HepG2 (cell line): ENCODE measurements around the gene POC1A. TPM values are rescaled to one million over a fixed set of nuclear protein-coding genes. Genes with fewer than 3 reads are reported as not detected.
A peak's percentile ranks its signal among the peaks of the same experiment; 100 is the strongest.

Experiments
- ATAC-seq: fragments of 200-7000 bp; cut with Tn5 transposase; 3 replicates; pipeline ENCODE4 v1.9.1; 2020; ENCODE audit warnings: mild to moderate bottlenecking, moderate library complexity
- BruUV-seq: library from RNA; stranded (reverse); fragments of 400-500 nt; replicated peaks from 2 replicates; lab custom pipeline; 2021; lab: Mats Ljungman, UMichigan
- CTCF ChIA-PET: fragments of 300-600 bp; formaldehyde crosslinking; extraction: SDS; loops from one replicate; lab custom pipeline; 2021; ENCODE audit warnings: low total read pairs, inconsistent platforms, low intra/inter-chr PET ratio; lab: Yijun Ruan, JAX
- POLR2A ChIA-PET: fragments of 350-600 bp; sonication (Branson Sonifier 250); formaldehyde crosslinking; loops from one replicate; lab custom pipeline; 2020; ENCODE audit warnings: antibody characterized with exemption, inconsistent platforms; lab: Yijun Ruan, JAX
- DNase-seq: peaks from one replicate; pipeline ENCODE4 v3.0.0-alpha.2; 2015; ENCODE audit warnings: low spot score
- FAIRE-seq: peaks from 3 replicates; lab custom pipeline; 2011; peaks lifted over from hg19 to GRCh38; lab: Jason Lieb, UNC
- H2AFZ ChIP-seq: one replicate; pipeline ENCODE4 v1.6.1; 2011; ENCODE audit warnings: low read length, inconsistent platforms
- H3K27ac ChIP-seq: fragments of 300-600 bp; 3 replicates; pipeline ENCODE4 v1.8.0; 2011; ENCODE audit warnings: mixed run types, mild to moderate bottlenecking, mixed read lengths, low read length, inconsistent platforms; ENCODE audit not compliant: insufficient read depth; ENCODE audit errors: extremely low read length
- H3K27me3 ChIP-seq, 2 experiments: fragments of 200-600 bp in 1 of 2; 2 replicates in 1 of 2; 3 replicates in 1 of 2; pipeline versions ENCODE4 v1.6.0 to v1.8.0; 2011; ENCODE audit warnings: low read length in 2 of 2, mild to moderate bottlenecking in 2 of 2, moderate library complexity in 2 of 2, inconsistent platforms in 1 of 2; ENCODE audit not compliant: insufficient read depth in 2 of 2, control insufficient read depth in 1 of 2
- H3K36me3 ChIP-seq, 2 experiments: fragments of 200-600 bp in 1 of 2; replicated peaks in 1 of 2; 2 replicates in 1 of 2; 3 replicates in 1 of 2; pipeline versions ENCODE4 v1.5.1 to v1.8.0; 2011; ENCODE audit warnings: low read length in 2 of 2, inconsistent platforms in 1 of 2; ENCODE audit not compliant: insufficient read depth in 2 of 2, control insufficient read depth in 1 of 2
- H3K4me1 ChIP-seq: 2 replicates; pipeline ENCODE4 v1.5.1; 2012; ENCODE audit warnings: low read length, inconsistent platforms; ENCODE audit not compliant: insufficient read depth
- H3K4me2 ChIP-seq: 2 replicates; pipeline ENCODE4 v1.6.0; 2011; ENCODE audit warnings: low read depth, low read length, inconsistent platforms
- H3K4me3 ChIP-seq, 3 experiments: fragments of 200-600 bp in 1 of 3; sonication (generic), shearing (Covaris generic) in 1 of 3; replicated peaks in 1 of 3; 2 replicates each; pipeline ENCODE4 v1.5.1; 2011 to 2016; ENCODE audit warnings: low read length in 3 of 3, inconsistent platforms in 2 of 3, low read depth in 2 of 3, mild to moderate bottlenecking in 2 of 3, control low read depth in 1 of 3, mixed read lengths in 1 of 3; ENCODE audit not compliant: insufficient read depth in 1 of 3
- H3K79me2 ChIP-seq: one replicate; pipeline ENCODE4 v1.6.1; 2011; ENCODE audit warnings: low read length, inconsistent platforms; ENCODE audit not compliant: insufficient read depth
- H3K9ac ChIP-seq: 2 replicates; pipeline ENCODE4 v1.6.0; 2011; ENCODE audit warnings: mild to moderate bottlenecking, low read depth, low read length, inconsistent platforms; ENCODE audit not compliant: insufficient read depth
- H3K9me3 ChIP-seq: 2 replicates; pipeline ENCODE4 v1.5.1; 2012; ENCODE audit warnings: mild to moderate bottlenecking, low read length
- H4K20me1 ChIP-seq: 2 replicates; pipeline ENCODE4 v1.6.0; 2011; ENCODE audit warnings: inconsistent platforms, mild to moderate bottlenecking, low read length, moderate library complexity; ENCODE audit not compliant: insufficient read depth
- AGO1 ChIP-seq: fragments of 200-400 bp; formaldehyde crosslinking; IDR thresholded peaks from 2 replicates; pipeline ENCODE4 v1.6.1; 2017; ENCODE audit warnings: mild to moderate bottlenecking, low read depth, low read length, moderate library complexity; ENCODE audit not compliant: poor library complexity, severe bottlenecking
- BRCA1 ChIP-seq: sonication (generic); formaldehyde crosslinking; IDR thresholded peaks from 2 replicates; pipeline ENCODE4 v1.4.0; 2020; ENCODE audit warnings: missing genetic modification reagents
- CBX5 ChIP-seq: sonication (generic); formaldehyde crosslinking; IDR thresholded peaks from 2 replicates; pipeline ENCODE4 v1.4.0; 2020; ENCODE audit warnings: missing genetic modification reagents, borderline replicate concordance
- DNMT1 ChIP-seq: sonication (generic); formaldehyde crosslinking; IDR thresholded peaks from 2 replicates; pipeline ENCODE4 v1.5.1; 2020; ENCODE audit warnings: mild to moderate bottlenecking, missing genetic modification reagents
- ELF1 ChIP-seq: sonication (generic); formaldehyde crosslinking; IDR thresholded peaks from 2 replicates; pipeline ENCODE4 v1.4.0; 2020; ENCODE audit warnings: missing genetic modification reagents
- ESRRA ChIP-seq: sonication (generic); formaldehyde crosslinking; IDR thresholded peaks from 2 replicates; pipeline ENCODE4 v1.5.1; 2020; ENCODE audit warnings: mild to moderate bottlenecking, low read depth, missing genetic modification reagents
- FOXA3 ChIP-seq: IDR thresholded peaks from 2 replicates; pipeline ENCODE4 v1.6.1; 2016; ENCODE audit warnings: missing genetic modification reagents, missing compliant biosample characterization
- GTF3A ChIP-seq: sonication (generic); formaldehyde crosslinking; conservative IDR thresholded peaks from 2 replicates; pipeline ENCODE4 v1.4.0; 2020; ENCODE audit warnings: mild to moderate bottlenecking, missing genetic modification reagents
- IRF2 ChIP-seq: IDR thresholded peaks from 2 replicates; pipeline ENCODE4 v1.6.1; 2018; ENCODE audit warnings: missing genetic modification reagents, missing compliant biosample characterization
- KMT2B ChIP-seq: IDR thresholded peaks from 2 replicates; pipeline ENCODE4 v1.6.1; 2016; ENCODE audit warnings: missing genetic modification reagents, missing compliant biosample characterization
- MED1 ChIP-seq: sonication (generic); formaldehyde crosslinking; IDR thresholded peaks from 2 replicates; pipeline ENCODE4 v1.4.0; 2020; ENCODE audit warnings: missing genetic modification reagents
- MYC ChIP-seq: sonication (generic); formaldehyde crosslinking; IDR thresholded peaks from 2 replicates; pipeline ENCODE4 v1.9.0; 2021; ENCODE audit warnings: missing genetic modification reagents, borderline replicate concordance
- PHF8 ChIP-seq: sonication (generic); formaldehyde crosslinking; IDR thresholded peaks from 2 replicates; pipeline ENCODE4 v1.5.0; 2020; ENCODE audit warnings: missing genetic modification reagents
- RXRA ChIP-seq: sonication (generic); formaldehyde crosslinking; IDR thresholded peaks from 2 replicates; pipeline ENCODE4 v1.5.1; 2020; ENCODE audit warnings: missing genetic modification reagents
- SRF ChIP-seq: IDR thresholded peaks from 2 replicates; pipeline ENCODE4 v1.6.1; 2011; ENCODE audit warnings: mild to moderate bottlenecking, low read depth, low read length, moderate library complexity
- TEAD2 ChIP-seq: sonication (generic); formaldehyde crosslinking; IDR thresholded peaks from 2 replicates; pipeline ENCODE4 v1.9.0; 2021; ENCODE audit warnings: missing genetic modification reagents
- ZBTB37 ChIP-seq: sonication (generic); formaldehyde crosslinking; IDR thresholded peaks from 2 replicates; pipeline ENCODE4 v1.4.0; 2020; ENCODE audit warnings: mild to moderate bottlenecking, missing genetic modification reagents
- ZNF30 ChIP-seq: sonication (generic); formaldehyde crosslinking; IDR thresholded peaks from 2 replicates; pipeline ENCODE4 v1.5.0; 2020; ENCODE audit warnings: mild to moderate bottlenecking, missing genetic modification reagents
- ZNF350 ChIP-seq: sonication (generic); formaldehyde crosslinking; IDR thresholded peaks from 2 replicates; pipeline ENCODE4 v1.4.0; 2020; ENCODE audit warnings: mild to moderate bottlenecking, low read depth, missing genetic modification reagents, borderline replicate concordance
- WGBS: methylation state at CpG from one replicate; pipeline ENCODE4 v1.1.6; 2017; ENCODE audit warnings: low lambda C conversion rate; 5-methylcytosine and 5-hydroxymethylcytosine counted together
- in situ Hi-C: cut with HindIII; loops from 2 replicates; pipeline ENCODE4 v1.10.0; 2017; ENCODE audit warnings: low pct_unique_long_range_greater_than_20kb; ENCODE audit not compliant: extremely low pct_ligation_motif_present
- intact Hi-C: fragments of 100-400 bp; cut with micrococcal nuclease; formaldehyde crosslinking; loops from one replicate; pipeline ENCODE4 v1.10.0; 2022; ENCODE audit not compliant: unreplicated experiment
- polyA plus RNA-seq, 8 experiments: library from polyadenylated mRNA; depleted of rRNA in 3 of 8; stranded (reverse) in 7 of 8; unstranded in 1 of 8; fragments of >200 nt; fragmentation: Illumina TruSeq in 4 of 8; extraction: Trizol in 4 of 8; gene quantifications; 2 replicates each; pipeline versions ENCODE4 v1.2.1 to v1.2.3, GENCODE V29; 2011 to 2016; ENCODE audit warnings: low read depth in 4 of 8, missing spikeins in 1 of 8, mixed read lengths in 1 of 8; ENCODE audit not compliant: insufficient read depth in 1 of 8
- total RNA-seq, 5 experiments: library from RNA; depleted of rRNA; stranded (reverse); fragments of >200 nt; fragmentation: Illumina TruSeq; extraction: Trizol; gene quantifications; 2 replicates each; pipeline ENCODE4 v1.2.3, GENCODE V29; 2016; ENCODE audit warnings: low read depth in 1 of 5
- TF ChIP-seq, protein P1 (sequence below): sonication (generic); IDR thresholded peaks from 2 replicates; pipeline ENCODE4 v1.6.1; 2016; ENCODE audit warnings: low read depth, borderline replicate concordance
- TF ChIP-seq, protein P2 (sequence below): sonication (generic); formaldehyde crosslinking; IDR thresholded peaks from 2 replicates; pipeline ENCODE4 v1.4.0; 2020; ENCODE audit warnings: mild to moderate bottlenecking, low read depth, missing genetic modification reagents

Gene POC1A
- total and polyA plus RNA-seq, 2 of the 13 experiments (the other 11 are each of a cell fraction or from before 2014, with no cell fraction given) = 14.6 to 20.0 TPM

GRCh38 chr3:52056968-52057811 is 97.0 kb downstream of the POC1A start:
- POLR2A ChIA-PET = interaction anchor here (0.7 to 2.7 kb wide), 14 partner anchors 9 to 232 kb away, joined by 3 to 21 read pairs (median 6); partner anchors contain the start of genes ABHD14A, ABHD14B, PARP3 and POC1A
- ATAC-seq (peak; percentile 81), DNase-seq (peak; percentile 97), FAIRE-seq (peak; percentile 96)
- CTCF ChIA-PET = interaction anchor here (1.6 kb wide), 1 partner anchor 66 kb away, joined by 4 read pairs; no protein-coding TSS in a partner anchor
- Histone ChIP-seq H4K20me1 (no peaks in the 10 kb centered on the region), H3K9me3 (no peaks in the 10 kb centered on the region), H3K4me3 (peak overlapping the region; percentile 62 to 83 (median 68)), H2AFZ (peak overlapping the region; percentile 15), H3K4me1 (peaks cover 50% of the 10 kb centered on the region), H3K4me2 (peak overlapping the region; percentile 98), H3K9ac (peak overlapping the region; percentile 70), H3K79me2 (no peaks in the 10 kb centered on the region), H3K27me3 (peaks cover 4 to 31% of the 10 kb centered on the region in 2 experiments; a peak in 4 of 5 replicates), H3K27ac (peak overlapping the region; percentile 58), H3K36me3 (peaks cover 3 to 7% of the 10 kb centered on the region in 2 experiments; a peak in 1 of 5 replicates)
- in situ Hi-C loops = loop anchor here (5.0 kb wide), 1 partner anchor 80 kb away; no protein-coding TSS in a partner anchor
- no TSS peak for BruUV-seq
- under 1% methylated on average over 20 of the region's 55 CpGs for WGBS
- intact Hi-C loops = loop anchor here (1.0 to 2.0 kb wide), 2 partner anchors 20 to 66 kb away; no protein-coding TSS in a partner anchor
- no peak for TF ChIP-seq CBX5 (CRISPR knock-in tag)
- peak; percentile 37; the same call in 1 of the 2 replicates for TF ChIP-seq ELF1 (CRISPR knock-in tag)
- peak; percentile 59; the same call in 1 of the 2 replicates for TF ChIP-seq KMT2B
- TF ChIP-seq IRF2 (CRISPR knock-in tag) = peak; percentile 45; the same call in 1 of the 2 replicates
- TF ChIP-seq ESRRA (CRISPR knock-in tag) = 0 out of 2 replicates have a peak, but pooled peaks have one; percentile 30
- TF ChIP-seq DNMT1 (CRISPR knock-in tag) = 0 out of 2 replicates have a peak, but pooled peaks have one; percentile 58
- peak; percentile 32 for TF ChIP-seq AGO1
- peak; percentile 27; the same call in 1 of the 2 replicates for TF ChIP-seq MED1 (CRISPR knock-in tag)
- no peak for TF ChIP-seq TEAD2 (CRISPR knock-in tag)
- TF ChIP-seq ZNF350 = peak; percentile 43; the same call in 1 of the 2 replicates
- TF ChIP-seq PHF8 (CRISPR knock-in tag) = peak; percentile 46; the same call in 1 of the 2 replicates
- TF ChIP-seq BRCA1 (CRISPR knock-in tag) = no peak
- TF ChIP-seq MYC (CRISPR knock-in tag) = no peak
- no peak for TF ChIP-seq ZBTB37 (CRISPR knock-in tag)
- TF ChIP-seq FOXA3 (CRISPR knock-in tag) = peak; percentile 8; the same call in 1 of the 2 replicates
- TF ChIP-seq, protein P1, sequence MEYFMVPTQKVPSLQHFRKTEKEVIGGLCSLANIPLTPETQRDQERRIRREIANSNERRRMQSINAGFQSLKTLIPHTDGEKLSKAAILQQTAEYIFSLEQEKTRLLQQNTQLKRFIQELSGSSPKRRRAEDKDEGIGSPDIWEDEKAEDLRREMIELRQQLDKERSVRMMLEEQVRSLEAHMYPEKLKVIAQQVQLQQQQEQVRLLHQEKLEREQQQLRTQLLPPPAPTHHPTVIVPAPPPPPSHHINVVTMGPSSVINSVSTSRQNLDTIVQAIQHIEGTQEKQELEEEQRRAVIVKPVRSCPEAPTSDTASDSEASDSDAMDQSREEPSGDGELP = 0 out of 2 replicates have a peak, but pooled peaks have one; percentile 15
- TF ChIP-seq GTF3A = no peak
- TF ChIP-seq SRF = no peak
- TF ChIP-seq, protein P2, sequence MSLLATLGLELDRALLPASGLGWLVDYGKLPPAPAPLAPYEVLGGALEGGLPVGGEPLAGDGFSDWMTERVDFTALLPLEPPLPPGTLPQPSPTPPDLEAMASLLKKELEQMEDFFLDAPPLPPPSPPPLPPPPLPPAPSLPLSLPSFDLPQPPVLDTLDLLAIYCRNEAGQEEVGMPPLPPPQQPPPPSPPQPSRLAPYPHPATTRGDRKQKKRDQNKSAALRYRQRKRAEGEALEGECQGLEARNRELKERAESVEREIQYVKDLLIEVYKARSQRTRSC (CRISPR knock-in tag) = no peak
- peak; percentile 49; the same call in 1 of the 2 replicates for TF ChIP-seq RXRA (CRISPR knock-in tag)
- no peak for TF ChIP-seq ZNF30 (CRISPR knock-in tag)
